Vagina (tissue), 2 donors: ENCODE data around the gene STX16.

Experiments
- CTCF ChIP-seq, 3 experiments: fragments of 450-650 bp in 2 of 3; fragments of 200-600 bp in 1 of 3; sonication (generic) in 1 of 3; IDR thresholded peaks; one replicate each; pipeline ENCODE4 v1.5.1; 2017 to 2019; ENCODE audit warnings: antibody characterized with exemption in 3 of 3, mild to moderate bottlenecking in 2 of 3, moderate library complexity in 2 of 3
- POLR2A ChIP-seq, 2 donors: fragments of 450-650 bp; IDR thresholded peaks; one replicate each; pipeline ENCODE4 v1.6.1; 2017; ENCODE audit warnings: antibody characterized with exemption in 2 of 2, mild to moderate bottlenecking in 2 of 2, moderate library complexity in 2 of 2
- POLR2AphosphoS5 ChIP-seq, 2 donors: sonication (generic); formaldehyde crosslinking; IDR thresholded peaks; one replicate each; pipeline ENCODE4 v1.9.0; 2017; ENCODE audit warnings: antibody characterized with exemption in 2 of 2, mild to moderate bottlenecking in 2 of 2, low read depth in 1 of 2; ENCODE audit not compliant: insufficient read depth in 1 of 2

- TF ChIP-seq CTCF (IDR thresholded peaks at IDR 0.05) (no peak), POLR2A (IDR thresholded peaks at IDR 0.05) (no peak), POLR2AphosphoS5 (IDR thresholded peaks at IDR 0.05; ENCODE audit: insufficient read depth in 1 of 2, low read depth in 1 of 2) (no peak)
Measured at GRCh38 chr20:58652606-58653294, 1.7 kb downstream of the STX16 start.
